ENCODE data around the gene LCN1. TPM values are rescaled to one million over a fixed set of nuclear protein-coding genes. Genes with fewer than 3 reads are reported as not detected.

The LCN1 gene
- total RNA-seq, 2 donors from 2014 or later: not detected

DNA sequence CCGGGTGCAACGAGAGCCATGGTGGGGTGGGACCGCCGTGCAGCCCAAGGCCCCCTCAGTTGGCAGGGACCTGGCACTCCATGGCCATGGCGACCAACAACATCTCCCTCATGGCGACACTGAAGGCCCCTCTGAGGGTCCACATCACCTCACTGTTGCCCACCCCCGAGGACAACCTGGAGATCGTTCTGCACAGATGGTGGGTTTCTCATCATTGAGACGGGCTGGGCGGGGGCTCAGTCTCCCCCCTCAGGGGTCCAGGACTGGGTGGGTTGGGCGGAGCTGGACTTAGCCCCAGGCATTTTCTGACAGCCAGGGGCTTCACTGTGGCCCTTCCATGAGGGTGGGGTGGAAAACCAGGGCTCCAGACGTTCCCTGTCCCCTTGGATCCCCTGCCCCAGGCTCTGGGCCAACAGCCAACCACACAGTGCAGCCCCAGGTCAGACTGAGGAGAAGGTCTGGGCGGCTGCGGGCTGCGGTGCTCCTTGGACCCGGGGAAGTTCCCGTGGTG is 41.0 kb downstream of the LCN1 start:
- DNase-seq (ENCODE audit: low spot score) (no peak), ATAC-seq (no peak)
- H3K27me3 Mint-ChIP-seq: peaks cover 10 to 22% of the 10 kb centered on the region in 2 donors
- H3K4me1 Mint-ChIP-seq (ENCODE audit: low read depth in 2 of 2): no peaks in the 10 kb centered on the region
- H3K9me3 Mint-ChIP-seq: no peaks in the 10 kb centered on the region
- no peak overlapping the region for H3K4me3 Mint-ChIP-seq
- no peak overlapping the region for H3K27ac Mint-ChIP-seq
- no peaks in the 10 kb centered on the region for H3K36me3 Mint-ChIP-seq

DNA sequence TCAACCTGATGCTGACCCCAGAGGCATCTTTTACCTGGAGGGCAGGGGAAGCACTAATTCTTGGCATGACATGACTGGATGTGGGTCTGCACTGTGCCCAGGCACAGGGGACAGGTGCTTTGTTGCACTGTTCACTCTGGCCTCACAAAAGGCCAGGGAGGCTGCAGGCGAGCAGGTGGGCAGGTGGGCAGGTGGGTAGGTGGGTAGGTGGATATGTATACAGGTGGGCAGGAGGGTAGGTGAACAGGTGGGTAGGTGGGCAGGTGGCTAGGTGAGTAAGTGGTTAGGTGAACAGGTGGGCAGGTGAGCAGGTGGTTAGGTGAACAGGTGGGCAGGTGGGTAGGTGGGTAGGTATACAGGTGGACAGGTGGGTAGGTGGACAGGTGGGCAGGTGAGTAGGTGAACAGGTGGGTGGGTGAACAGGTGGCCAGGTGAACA is 41.8 kb downstream of the LCN1 start:
- H3K4me1 Mint-ChIP-seq (ENCODE audit: low read depth in 2 of 2): no peaks in the 10 kb centered on the region
- H3K4me3 Mint-ChIP-seq: no peak overlapping the region
- H3K27me3 Mint-ChIP-seq: peaks cover 10 to 21% of the 10 kb centered on the region in 2 donors
- ATAC-seq (peak in 1 of 2 donors; percentile 22), DNase-seq (ENCODE audit: low spot score) (no peak)
- H3K9me3 Mint-ChIP-seq: no peaks in the 10 kb centered on the region
- no peaks in the 10 kb centered on the region for H3K36me3 Mint-ChIP-seq
- H3K27ac Mint-ChIP-seq: no peak overlapping the region

DNA sequence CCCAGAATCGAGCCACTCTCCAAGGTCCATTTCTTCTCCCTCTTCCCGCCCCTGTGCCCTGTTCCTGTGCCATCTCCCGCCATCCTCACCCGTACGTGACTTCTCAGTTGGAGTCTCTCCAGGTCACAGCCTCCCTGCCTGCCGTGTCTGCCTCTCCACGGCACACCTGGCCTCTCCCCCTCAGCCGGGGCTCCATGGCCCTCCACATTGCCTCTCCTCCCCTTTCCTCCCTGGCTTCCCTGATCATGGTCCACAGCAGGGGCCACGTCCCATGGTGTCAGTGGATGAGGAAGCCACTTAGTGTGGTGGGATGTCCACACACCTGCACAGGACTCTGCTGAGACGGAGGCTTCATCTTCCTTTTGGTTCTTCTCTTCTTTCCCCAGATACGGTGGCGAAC is 42.6 kb downstream of the LCN1 start:
- Mint-ChIP-seq H3K4me1 (ENCODE audit: low read depth in 2 of 2) (no peaks in the 10 kb centered on the region), H3K9me3 (no peaks in the 10 kb centered on the region), H3K36me3 (no peaks in the 10 kb centered on the region), H3K27ac (no peak overlapping the region), H3K27me3 (peaks cover 5 to 17% of the 10 kb centered on the region in 2 donors), H3K4me3 (no peak overlapping the region)
- DNase-seq (ENCODE audit: low spot score) (no peak), ATAC-seq (no peak)

DNA sequence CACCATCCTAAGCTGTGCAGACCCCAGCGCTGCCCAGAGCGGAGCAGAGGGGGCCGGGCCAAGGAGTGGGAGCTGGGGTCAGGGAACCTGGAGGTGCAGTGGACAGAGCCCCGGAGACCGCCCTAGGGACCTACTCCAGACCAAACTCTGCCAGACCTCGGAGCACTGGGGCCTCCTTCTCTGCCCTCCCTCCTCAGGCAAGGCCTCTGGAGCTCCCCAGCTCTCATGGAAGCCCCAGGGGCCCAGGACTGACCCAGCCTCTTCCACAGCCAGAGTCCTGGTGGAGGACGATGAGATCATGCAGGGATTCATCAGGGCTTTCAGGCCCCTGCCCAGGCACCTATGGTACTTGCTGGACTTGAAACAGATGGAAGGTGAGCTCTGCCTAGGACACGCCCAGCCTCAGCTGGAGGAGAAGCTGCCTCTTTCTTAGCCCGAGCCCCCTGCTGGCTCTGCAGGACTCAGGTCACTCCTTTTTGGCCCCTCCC is 43.9 kb downstream of the LCN1 start:
- no peak for DNase-seq (ENCODE audit: low spot score)
- Mint-ChIP-seq H3K27ac (no peak overlapping the region), H3K9me3 (no peaks in the 10 kb centered on the region), H3K36me3 (no peaks in the 10 kb centered on the region), H3K4me1 (ENCODE audit: low read depth in 2 of 2) (no peaks in the 10 kb centered on the region), H3K27me3 (peaks cover 11 to 27% of the 10 kb centered on the region in 2 donors), H3K4me3 (no peak overlapping the region)
- ATAC-seq: peak in 1 of 2 donors; percentile 15

DNA sequence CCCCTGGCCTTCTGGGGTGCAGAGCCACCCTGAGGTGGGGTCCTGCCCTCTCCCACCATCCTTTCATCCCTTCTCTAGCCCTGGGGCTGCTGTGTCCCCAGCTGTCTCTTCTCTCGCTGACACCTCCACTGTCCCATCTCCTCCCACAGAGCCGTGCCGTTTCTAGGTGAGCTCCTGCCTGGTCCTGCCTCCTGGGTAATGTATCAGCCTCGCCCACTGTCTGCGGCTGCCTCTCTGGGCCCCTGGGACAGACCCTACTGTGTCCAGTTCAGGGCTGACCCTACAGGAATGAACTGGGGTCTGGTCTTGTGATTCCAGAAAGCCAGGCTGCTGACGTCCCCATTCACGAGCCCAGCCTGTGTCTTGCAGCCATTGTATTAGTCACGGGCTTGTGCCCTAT is 44.4 kb downstream of the LCN1 start:
- H3K27ac Mint-ChIP-seq: no peak overlapping the region
- no peak for DNase-seq (ENCODE audit: low spot score)
- no peak overlapping the region for H3K4me3 Mint-ChIP-seq
- no peaks in the 10 kb centered on the region for H3K9me3 Mint-ChIP-seq
- no peaks in the 10 kb centered on the region for H3K4me1 Mint-ChIP-seq (ENCODE audit: low read depth in 2 of 2)
- no peak for ATAC-seq
- H3K36me3 Mint-ChIP-seq: no peaks in the 10 kb centered on the region
- H3K27me3 Mint-ChIP-seq: peaks cover 11 to 27% of the 10 kb centered on the region in 2 donors

DNA sequence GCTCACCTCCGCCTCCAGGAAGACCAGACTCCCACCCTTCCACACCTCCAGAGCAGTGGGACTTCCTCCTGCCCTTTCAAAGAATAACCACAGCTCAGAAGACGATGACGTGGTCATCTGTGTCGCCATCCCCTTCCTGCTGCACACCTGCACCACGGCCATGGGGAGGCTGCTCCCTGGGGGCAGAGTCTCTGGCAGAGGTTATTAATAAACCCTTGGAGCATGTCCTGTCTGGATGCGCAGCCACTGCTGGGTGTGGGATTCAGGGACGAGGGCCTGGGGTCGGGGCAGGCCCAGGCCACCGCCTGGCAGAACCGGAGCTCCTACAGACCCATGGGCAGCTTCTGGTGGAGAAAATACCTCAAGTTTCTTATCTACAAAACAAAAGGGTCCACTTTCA is 45.3 kb downstream of the LCN1 start:
- Mint-ChIP-seq H3K4me1 (ENCODE audit: low read depth in 2 of 2) (no peaks in the 10 kb centered on the region), H3K27me3 (peaks cover 13 to 27% of the 10 kb centered on the region in 2 donors), H3K9me3 (no peaks in the 10 kb centered on the region), H3K27ac (no peak overlapping the region), H3K4me3 (no peak overlapping the region), H3K36me3 (no peaks in the 10 kb centered on the region)
- no peak for ATAC-seq
- DNase-seq (ENCODE audit: low spot score): no peak

DNA sequence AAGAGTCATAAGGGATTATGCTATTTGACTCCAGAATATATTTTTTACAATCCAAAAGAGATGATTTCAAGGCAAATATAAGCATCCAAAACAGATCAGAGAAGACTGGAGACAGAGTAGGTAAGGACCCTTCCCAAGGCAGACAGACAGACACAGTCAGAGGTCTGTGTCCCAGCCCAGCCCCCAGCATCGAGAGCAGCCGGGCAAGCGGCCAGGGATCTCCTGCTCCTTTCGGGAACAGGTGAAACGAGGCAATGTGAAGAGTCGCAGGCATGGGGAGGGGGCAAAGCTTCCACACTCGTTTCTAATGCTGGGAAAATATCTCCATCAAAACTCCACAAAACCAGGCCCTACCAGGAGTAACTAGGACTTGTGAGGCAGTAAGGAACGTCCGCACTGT is 46.1 kb downstream of the LCN1 start:
- Mint-ChIP-seq H3K36me3 (no peaks in the 10 kb centered on the region), H3K9me3 (no peaks in the 10 kb centered on the region)
- no peak for DNase-seq (ENCODE audit: low spot score)

DNA sequence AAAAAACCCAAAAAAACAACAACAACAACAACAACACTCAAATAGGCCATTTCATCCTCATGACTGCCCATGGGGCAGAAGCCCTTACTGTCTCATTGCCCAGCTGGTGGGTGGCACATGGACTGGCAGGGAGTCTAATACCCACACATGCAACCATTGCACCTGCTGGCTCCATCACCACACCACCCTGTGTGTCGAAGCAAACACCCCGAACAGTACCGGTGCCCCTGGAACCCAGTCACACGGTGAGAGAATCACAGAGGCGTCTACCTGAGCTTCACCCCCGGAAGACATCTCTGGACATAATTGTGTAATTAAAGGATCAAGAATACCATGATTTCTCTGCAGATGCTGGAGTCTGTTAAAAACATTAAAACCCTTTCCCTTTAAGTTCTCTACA is 46.8 kb downstream of the LCN1 start:
- no peak overlapping the region for H3K27ac Mint-ChIP-seq
- DNase-seq (ENCODE audit: low spot score) (no peak), ATAC-seq (no peak)
- peaks cover 13 to 27% of the 10 kb centered on the region in 2 donors for H3K27me3 Mint-ChIP-seq
- no peaks in the 10 kb centered on the region for H3K9me3 Mint-ChIP-seq
- no peak overlapping the region for H3K4me3 Mint-ChIP-seq
- H3K36me3 Mint-ChIP-seq: no peaks in the 10 kb centered on the region
- no peaks in the 10 kb centered on the region for H3K4me1 Mint-ChIP-seq (ENCODE audit: low read depth in 2 of 2)

More for the DNA sequence above, 46.1 kb downstream of the LCN1 start:
- ATAC-seq: no peak
- Mint-ChIP-seq H3K4me1 (ENCODE audit: low read depth in 2 of 2) (no peaks in the 10 kb centered on the region), H3K4me3 (no peak overlapping the region), H3K27me3 (peaks cover 13 to 27% of the 10 kb centered on the region in 2 donors), H3K27ac (no peak overlapping the region)

DNA sequence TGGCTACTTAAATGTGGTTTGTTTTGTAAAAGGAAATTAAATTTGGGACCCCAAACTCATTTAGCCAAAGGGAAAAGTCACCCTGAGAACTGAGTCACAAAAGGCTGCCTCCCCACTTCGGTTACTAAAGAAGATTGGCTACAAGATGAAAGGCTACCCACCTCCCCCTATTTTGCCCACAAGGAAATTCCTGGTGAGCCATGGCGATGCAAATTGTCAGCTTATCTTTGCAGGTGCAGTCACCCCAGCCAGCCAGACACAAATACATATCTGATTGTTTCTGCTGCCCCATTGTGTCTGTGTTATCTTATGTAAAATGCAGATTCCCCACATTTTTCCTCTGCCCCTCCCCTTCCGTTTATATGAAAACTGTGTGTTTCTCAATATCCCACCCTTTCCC is 49.2 kb downstream of the LCN1 start:
- DNase-seq (ENCODE audit: low spot score) (no peak), ATAC-seq (no peak)
- Mint-ChIP-seq H3K27me3 (peaks cover 8 to 21% of the 10 kb centered on the region in 2 donors), H3K4me1 (ENCODE audit: low read depth in 2 of 2) (no peaks in the 10 kb centered on the region), H3K27ac (no peak overlapping the region), H3K9me3 (no peaks in the 10 kb centered on the region), H3K4me3 (no peak overlapping the region), H3K36me3 (no peaks in the 10 kb centered on the region)

DNA sequence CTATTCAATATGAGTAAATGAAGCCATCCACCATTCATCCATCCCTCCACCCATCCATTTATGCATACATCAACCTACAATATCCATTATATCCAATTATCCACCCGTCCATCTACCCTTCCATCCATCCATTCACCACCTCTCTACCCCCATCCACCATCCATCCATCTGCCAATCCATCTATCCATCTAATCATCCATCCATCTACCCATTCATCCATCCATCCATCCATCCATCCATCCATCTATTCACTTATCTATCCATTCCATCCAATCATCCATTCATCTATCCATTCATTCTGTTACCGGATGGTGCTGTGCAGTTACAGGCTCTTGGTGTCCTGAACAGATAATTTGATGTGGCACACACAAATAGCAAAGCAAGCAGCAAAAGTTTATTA is 51.0 kb downstream of the LCN1 start:
- Mint-ChIP-seq H3K27ac (no peak overlapping the region), H3K27me3 (peaks cover 8 to 12% of the 10 kb centered on the region in 2 donors), H3K4me3 (no peak overlapping the region), H3K36me3 (no peaks in the 10 kb centered on the region), H3K9me3 (no peaks in the 10 kb centered on the region), H3K4me1 (ENCODE audit: low read depth in 2 of 2) (no peaks in the 10 kb centered on the region)
- DNase-seq (ENCODE audit: low spot score) (no peak), ATAC-seq (no peak)

DNA sequence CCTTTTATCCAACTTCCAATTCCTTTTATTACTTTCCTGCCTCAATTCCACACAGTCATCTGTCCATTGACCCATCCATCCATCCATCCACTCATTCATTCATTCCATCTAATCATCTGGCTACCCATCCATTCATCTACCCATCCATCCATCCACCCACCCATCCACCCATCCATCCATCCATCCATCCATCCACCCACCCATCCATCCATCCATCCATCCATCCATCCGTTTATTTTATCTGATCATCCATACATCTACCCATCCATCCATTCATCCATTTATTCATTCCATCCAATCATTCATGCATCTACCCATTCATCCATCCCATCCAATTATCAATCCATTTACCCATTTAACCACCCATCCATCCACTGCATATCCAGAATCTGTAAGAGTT is 51.9 kb downstream of the LCN1 start:
- Mint-ChIP-seq H3K27ac (no peak overlapping the region), H3K27me3 (peaks cover 8 to 12% of the 10 kb centered on the region in 2 donors), H3K36me3 (no peaks in the 10 kb centered on the region), H3K4me3 (no peak overlapping the region), H3K4me1 (ENCODE audit: low read depth in 2 of 2) (no peaks in the 10 kb centered on the region), H3K9me3 (no peaks in the 10 kb centered on the region)
- ATAC-seq: no peak
- no peak for DNase-seq (ENCODE audit: low spot score)

DNA sequence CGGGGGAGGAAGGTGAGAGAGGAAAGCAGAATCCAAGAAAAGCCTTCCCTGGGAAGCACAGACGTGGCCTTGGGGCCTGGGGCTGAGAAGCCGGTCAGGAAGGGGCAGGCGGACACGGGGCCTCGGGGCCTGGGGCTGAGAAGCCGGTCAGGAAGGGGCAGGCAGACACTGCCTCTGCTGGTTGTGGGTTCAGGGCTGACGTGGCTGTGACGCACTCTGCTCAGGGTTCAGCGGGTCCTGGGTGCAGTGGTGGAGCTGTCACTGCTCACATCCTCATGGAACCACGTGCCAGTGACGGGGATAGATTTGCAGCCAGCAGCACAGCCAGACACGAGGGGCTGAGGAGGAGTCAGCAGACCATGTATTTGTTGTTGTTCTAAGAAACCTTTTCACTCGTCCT is 53.1 kb downstream of the LCN1 start:
- ATAC-seq: peak in 1 of 2 donors; percentile 41
- no peaks in the 10 kb centered on the region for H3K36me3 Mint-ChIP-seq
- no peaks in the 10 kb centered on the region for H3K4me1 Mint-ChIP-seq (ENCODE audit: low read depth in 2 of 2)
- no peak overlapping the region for H3K27ac Mint-ChIP-seq
- DNase-seq (ENCODE audit: low spot score): no peak
- H3K9me3 Mint-ChIP-seq: no peaks in the 10 kb centered on the region
- peaks cover 3 to 6% of the 10 kb centered on the region in 2 donors for H3K27me3 Mint-ChIP-seq
- H3K4me3 Mint-ChIP-seq: no peak overlapping the region

DNA sequence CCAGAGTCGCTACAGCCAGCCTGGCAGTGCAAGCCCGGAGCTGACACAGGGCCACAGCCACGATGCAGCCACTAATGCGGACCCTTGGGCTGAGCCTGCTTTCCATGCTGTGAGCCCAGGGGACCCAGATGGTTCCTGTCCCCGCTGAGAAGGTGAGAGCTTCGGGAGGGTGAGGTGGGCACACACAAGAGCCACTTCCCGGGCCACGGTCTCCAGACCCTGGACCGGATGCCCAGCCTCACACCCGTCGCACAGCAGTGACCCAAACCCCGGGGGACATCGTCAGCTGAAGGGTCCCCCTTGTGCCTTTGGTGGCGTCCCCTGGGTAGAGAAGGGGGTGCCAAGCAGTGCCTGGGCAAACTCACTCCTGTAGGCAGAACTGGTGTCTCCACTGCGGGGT is 53.7 kb downstream of the LCN1 start:
- H3K4me3 Mint-ChIP-seq: no peak overlapping the region
- no peaks in the 10 kb centered on the region for H3K4me1 Mint-ChIP-seq (ENCODE audit: low read depth in 2 of 2)

More for the DNA sequence above, 53.7 kb downstream of the LCN1 start:
- peaks cover 0 to 3% of the 10 kb centered on the region in 2 donors for H3K27me3 Mint-ChIP-seq
- no peaks in the 10 kb centered on the region for H3K9me3 Mint-ChIP-seq
- ATAC-seq: peak; percentile 20 to 31
- H3K27ac Mint-ChIP-seq: no peak overlapping the region
- no peaks in the 10 kb centered on the region for H3K36me3 Mint-ChIP-seq
- DNase-seq (ENCODE audit: low spot score): no peak
